Transverse colon (tissue), 4 donors: ENCODE data around the gene CDYL.

Source experiments
- EP300 ChIP-seq: sonication (generic); formaldehyde crosslinking; IDR thresholded peaks from one replicate; pipeline ENCODE4 v1.6.1; 2017; ENCODE audit warnings: antibody characterized with exemption, low read depth
- POLR2A ChIP-seq: fragments of 450-650 bp; IDR thresholded peaks from one replicate; pipeline ENCODE4 v1.6.1; 2016; ENCODE audit warnings: antibody characterized with exemption, mild to moderate bottlenecking, moderate library complexity
- POLR2AphosphoS5 ChIP-seq, 3 donors: sonication (generic); formaldehyde crosslinking; IDR thresholded peaks; one replicate each; pipeline ENCODE4 v1.6.1; 2016; ENCODE audit warnings: antibody characterized with exemption in 3 of 3
- TF ChIP-seq, protein P1 (sequence below), 5 experiments: fragments of 200-600 bp in 3 of 5; fragments of 450-650 bp in 2 of 5; sonication (generic) in 3 of 5; IDR thresholded peaks; 1 replicate in 2 of 5; 2 replicates in 3 of 5; pipeline ENCODE4 v1.5.1; 2016 to 2017; ENCODE audit warnings: antibody characterized with exemption in 5 of 5, inconsistent platforms in 3 of 5, mild to moderate bottlenecking in 2 of 5, moderate library complexity in 1 of 5

DNA sequence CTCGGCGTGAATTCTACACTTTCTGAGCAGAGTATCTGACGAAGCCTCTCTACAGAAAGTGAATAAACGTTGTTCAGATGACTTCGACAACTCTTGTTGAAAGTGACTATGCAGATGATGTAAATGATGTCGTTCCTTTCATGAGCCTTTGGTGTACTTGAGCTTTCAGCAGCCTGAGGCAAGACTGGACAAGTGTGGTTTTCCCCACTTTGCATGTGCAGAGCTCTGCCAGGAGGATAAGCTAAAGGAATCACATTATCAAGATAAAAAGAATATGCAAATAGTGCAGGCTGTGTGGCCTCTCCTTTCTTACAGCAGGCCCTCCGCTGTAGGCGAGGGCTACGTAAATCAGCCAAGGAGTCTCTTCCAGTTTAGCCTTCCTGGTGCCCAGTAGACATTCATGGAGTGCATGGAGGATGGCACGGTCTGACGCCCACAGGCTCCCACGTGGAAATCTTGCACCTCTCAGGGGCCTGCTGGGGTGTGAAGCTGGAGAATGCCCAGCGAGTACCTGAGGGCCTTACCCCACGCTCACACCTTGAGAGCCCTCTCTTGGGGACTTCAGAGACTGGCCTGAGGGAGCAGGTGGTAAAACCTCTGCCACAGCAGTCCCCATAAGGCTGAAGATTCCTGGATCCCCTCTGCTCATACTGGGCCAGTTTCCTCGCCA is 172.7 kb downstream of the CDYL start:
- TF ChIP-seq POLR2A (no peak), EP300 (no peak), POLR2AphosphoS5 (IDR thresholded peaks at IDR 0.05) (no peak)
- TF ChIP-seq, protein P1, sequence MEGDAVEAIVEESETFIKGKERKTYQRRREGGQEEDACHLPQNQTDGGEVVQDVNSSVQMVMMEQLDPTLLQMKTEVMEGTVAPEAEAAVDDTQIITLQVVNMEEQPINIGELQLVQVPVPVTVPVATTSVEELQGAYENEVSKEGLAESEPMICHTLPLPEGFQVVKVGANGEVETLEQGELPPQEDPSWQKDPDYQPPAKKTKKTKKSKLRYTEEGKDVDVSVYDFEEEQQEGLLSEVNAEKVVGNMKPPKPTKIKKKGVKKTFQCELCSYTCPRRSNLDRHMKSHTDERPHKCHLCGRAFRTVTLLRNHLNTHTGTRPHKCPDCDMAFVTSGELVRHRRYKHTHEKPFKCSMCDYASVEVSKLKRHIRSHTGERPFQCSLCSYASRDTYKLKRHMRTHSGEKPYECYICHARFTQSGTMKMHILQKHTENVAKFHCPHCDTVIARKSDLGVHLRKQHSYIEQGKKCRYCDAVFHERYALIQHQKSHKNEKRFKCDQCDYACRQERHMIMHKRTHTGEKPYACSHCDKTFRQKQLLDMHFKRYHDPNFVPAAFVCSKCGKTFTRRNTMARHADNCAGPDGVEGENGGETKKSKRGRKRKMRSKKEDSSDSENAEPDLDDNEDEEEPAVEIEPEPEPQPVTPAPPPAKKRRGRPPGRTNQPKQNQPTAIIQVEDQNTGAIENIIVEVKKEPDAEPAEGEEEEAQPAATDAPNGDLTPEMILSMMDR (IDR thresholded peaks at IDR 0.05), result no peak
